Breast epithelium (tissue), 3 donors: ENCODE measurements around the gene PTPRM.

Experiments used
- POLR2AphosphoS5 ChIP-seq, 3 donors: sonication (generic); formaldehyde crosslinking; IDR thresholded peaks; one replicate each; pipeline ENCODE4 v1.6.1; 2017; ENCODE audit warnings: antibody characterized with exemption in 3 of 3
- TF ChIP-seq, protein P1 (sequence below), 3 donors: fragments of 450-650 bp; IDR thresholded peaks; one replicate each; pipeline ENCODE4 v1.5.1; 2016 to 2017; ENCODE audit warnings: antibody characterized with exemption in 3 of 3, mild to moderate bottlenecking in 3 of 3, moderate library complexity in 3 of 3

DNA sequence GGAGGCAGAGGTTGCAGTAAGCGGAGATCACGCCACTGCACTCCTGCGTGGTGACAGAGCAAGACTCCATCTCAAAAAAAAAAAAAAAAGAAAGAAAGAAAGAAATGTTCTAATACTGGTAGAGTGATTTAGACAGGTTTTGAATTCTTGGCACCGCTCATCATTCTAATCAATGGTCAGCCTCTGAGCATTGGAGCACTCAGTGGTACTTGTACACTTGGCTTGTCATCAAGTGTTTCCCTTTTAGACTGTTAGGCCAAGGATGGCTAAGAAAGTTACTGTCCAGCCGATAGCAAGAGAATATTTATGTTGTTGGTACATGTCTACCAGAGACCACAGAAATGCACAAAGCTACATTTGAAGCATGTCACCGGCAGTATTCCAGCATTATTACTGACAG, 598.0 kb downstream of the PTPRM start:
- TF ChIP-seq, protein P1, sequence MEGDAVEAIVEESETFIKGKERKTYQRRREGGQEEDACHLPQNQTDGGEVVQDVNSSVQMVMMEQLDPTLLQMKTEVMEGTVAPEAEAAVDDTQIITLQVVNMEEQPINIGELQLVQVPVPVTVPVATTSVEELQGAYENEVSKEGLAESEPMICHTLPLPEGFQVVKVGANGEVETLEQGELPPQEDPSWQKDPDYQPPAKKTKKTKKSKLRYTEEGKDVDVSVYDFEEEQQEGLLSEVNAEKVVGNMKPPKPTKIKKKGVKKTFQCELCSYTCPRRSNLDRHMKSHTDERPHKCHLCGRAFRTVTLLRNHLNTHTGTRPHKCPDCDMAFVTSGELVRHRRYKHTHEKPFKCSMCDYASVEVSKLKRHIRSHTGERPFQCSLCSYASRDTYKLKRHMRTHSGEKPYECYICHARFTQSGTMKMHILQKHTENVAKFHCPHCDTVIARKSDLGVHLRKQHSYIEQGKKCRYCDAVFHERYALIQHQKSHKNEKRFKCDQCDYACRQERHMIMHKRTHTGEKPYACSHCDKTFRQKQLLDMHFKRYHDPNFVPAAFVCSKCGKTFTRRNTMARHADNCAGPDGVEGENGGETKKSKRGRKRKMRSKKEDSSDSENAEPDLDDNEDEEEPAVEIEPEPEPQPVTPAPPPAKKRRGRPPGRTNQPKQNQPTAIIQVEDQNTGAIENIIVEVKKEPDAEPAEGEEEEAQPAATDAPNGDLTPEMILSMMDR (IDR thresholded peaks at IDR 0.05) = no peak
- no peak for TF ChIP-seq POLR2AphosphoS5 (IDR thresholded peaks at IDR 0.05)
